ENCODE data around the gene RPS6KA2. TPM values are rescaled to one million over a fixed set of nuclear protein-coding genes. Genes with fewer than 3 reads are reported as not detected.

RPS6KA2 gene
- total RNA-seq, 2 donors from 2014 or later, result 59.5 to 75.4 TPM

- H3K27me3 ChIP-seq (replicated peaks; ENCODE audit: insufficient read depth), result no peaks in the 10 kb centered on the region
- no peak for TF ChIP-seq CTCF (IDR thresholded peaks at IDR 0.05)
- no peaks in the 10 kb centered on the region for H3K9me3 ChIP-seq
- DNase-seq (ENCODE audit: low spot score) (no peak), ATAC-seq (ENCODE audit: insufficient number of reproducible peaks, low FRiP score, low read depth) (no peak)
- no peaks in the 10 kb centered on the region for H3K36me3 ChIP-seq
- no peak overlapping the region for H3K27ac ChIP-seq
- no peaks in the 10 kb centered on the region for H3K4me1 ChIP-seq (ENCODE audit: control insufficient read depth in 1 of 2, low read depth in 2 of 2)
- H3K4me3 ChIP-seq, result no peak overlapping the region
Observed at GRCh38 chr6:166650047-166650446, 23.0 kb upstream of the RPS6KA2 start.

DNA sequence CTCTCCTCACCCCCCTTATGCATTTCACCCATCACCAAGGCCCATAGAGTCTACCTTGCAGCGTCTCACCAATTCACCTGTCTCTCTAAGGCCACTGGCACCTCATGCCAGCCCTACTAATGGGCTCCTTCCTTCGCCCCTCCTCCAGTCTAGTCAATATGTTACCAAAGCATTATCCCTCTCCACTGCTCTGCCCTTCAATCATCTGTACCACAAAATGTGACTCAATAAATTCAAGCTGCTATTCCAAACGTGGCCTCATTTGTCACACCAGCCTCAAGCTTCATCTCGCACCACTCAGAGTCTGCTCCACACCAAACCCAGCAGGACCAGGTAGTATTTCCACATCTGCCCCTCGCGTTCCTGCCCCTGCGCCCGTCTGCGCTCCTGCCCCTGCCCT is 21.8 kb upstream of the RPS6KA2 start:
- TF ChIP-seq CTCF (IDR thresholded peaks at IDR 0.05), result no peak
- ATAC-seq (ENCODE audit: insufficient number of reproducible peaks, low FRiP score, low read depth) (no peak), DNase-seq (ENCODE audit: low spot score) (no peak)
- Histone ChIP-seq H3K27me3 (replicated peaks; ENCODE audit: insufficient read depth) (no peaks in the 10 kb centered on the region), H3K4me3 (no peak overlapping the region), H3K9me3 (peaks cover 1% of the 10 kb centered on the region), H3K36me3 (no peaks in the 10 kb centered on the region), H3K27ac (no peak overlapping the region), H3K4me1 (ENCODE audit: control insufficient read depth in 1 of 2, low read depth in 2 of 2) (no peaks in the 10 kb centered on the region)

DNA sequence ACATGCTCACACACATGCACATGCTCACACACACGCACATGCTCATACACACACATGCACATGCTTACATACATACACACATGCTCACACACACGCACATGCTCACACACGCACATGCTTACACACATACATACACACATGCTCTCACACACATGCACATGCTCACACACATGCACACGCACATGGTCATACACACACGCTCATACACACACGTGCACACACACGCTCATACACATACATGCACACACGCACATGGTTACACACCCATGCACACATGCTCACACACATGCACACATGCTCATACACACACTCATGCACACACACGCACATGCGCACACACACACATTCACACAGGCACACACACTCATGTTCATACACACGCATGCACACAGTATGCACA is 20.8 kb upstream of the RPS6KA2 start:
- no peak for ATAC-seq (ENCODE audit: insufficient number of reproducible peaks, low FRiP score, low read depth)
- TF ChIP-seq CTCF (IDR thresholded peaks at IDR 0.05), result no peak
- peaks cover 6% of the 10 kb centered on the region for H3K9me3 ChIP-seq
- no peaks in the 10 kb centered on the region for H3K4me1 ChIP-seq (ENCODE audit: control insufficient read depth in 1 of 2, low read depth in 2 of 2)
- no peak overlapping the region for H3K27ac ChIP-seq
- no peak for DNase-seq (ENCODE audit: low spot score)
- H3K27me3 ChIP-seq (replicated peaks; ENCODE audit: insufficient read depth), result no peaks in the 10 kb centered on the region
- no peaks in the 10 kb centered on the region for H3K36me3 ChIP-seq
- no peak overlapping the region for H3K4me3 ChIP-seq

DNA sequence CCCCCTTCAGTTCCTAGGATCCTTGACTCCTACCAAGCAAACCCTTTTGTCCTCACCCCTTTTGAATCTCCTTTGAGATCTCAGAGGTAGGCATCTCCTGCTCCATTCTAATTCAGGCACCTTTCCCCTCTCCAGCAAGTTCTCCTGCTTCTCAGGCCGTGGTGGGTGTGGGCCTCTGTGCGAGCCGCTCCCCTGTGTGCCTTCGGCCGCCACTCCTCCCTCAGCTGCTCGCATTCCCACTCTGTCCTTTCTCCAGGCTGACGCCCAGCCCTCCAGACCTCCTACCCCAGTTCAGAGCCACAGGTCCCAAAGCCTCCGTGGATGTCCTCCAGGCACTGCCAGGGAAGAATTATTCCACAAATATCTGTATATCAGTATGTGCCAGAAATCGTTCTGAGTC is 19.7 kb upstream of the RPS6KA2 start:
- no peak overlapping the region for H3K4me3 ChIP-seq
- no peak for ATAC-seq (ENCODE audit: insufficient number of reproducible peaks, low FRiP score, low read depth)
- TF ChIP-seq CTCF (IDR thresholded peaks at IDR 0.05), result no peak
- H3K9me3 ChIP-seq, result peaks cover 10% of the 10 kb centered on the region
- H3K27me3 ChIP-seq (replicated peaks; ENCODE audit: insufficient read depth), result no peaks in the 10 kb centered on the region
- DNase-seq (ENCODE audit: low spot score), result no peak
- no peak overlapping the region for H3K27ac ChIP-seq
- H3K4me1 ChIP-seq (ENCODE audit: control insufficient read depth in 1 of 2, low read depth in 2 of 2), result no peaks in the 10 kb centered on the region
- no peaks in the 10 kb centered on the region for H3K36me3 ChIP-seq

GRCh38 chr6:166645896-166646295 is 18.8 kb upstream of the RPS6KA2 start:
- DNase-seq (ENCODE audit: low spot score) (no peak), ATAC-seq (ENCODE audit: insufficient number of reproducible peaks, low FRiP score, low read depth) (no peak)
- Histone ChIP-seq H3K4me3 (no peak overlapping the region), H3K36me3 (no peaks in the 10 kb centered on the region), H3K27me3 (replicated peaks; ENCODE audit: insufficient read depth) (no peaks in the 10 kb centered on the region), H3K9me3 (peaks cover 10% of the 10 kb centered on the region), H3K4me1 (ENCODE audit: control insufficient read depth in 1 of 2, low read depth in 2 of 2) (no peaks in the 10 kb centered on the region), H3K27ac (no peak overlapping the region)
- no peak for TF ChIP-seq CTCF (IDR thresholded peaks at IDR 0.05)
